GM18517 (cell line): ENCODE measurements around the gene CDC16.

ENCODE experiments used
- ATAC-seq: cut with Tn5 transposase; IDR thresholded peaks from one replicate; pipeline ENCODE4 v1.9.1; 2021; ENCODE audit warnings: mild to moderate bottlenecking, moderate library complexity; ENCODE audit not compliant: unreplicated experiment

Gene CDC16

GRCh38 chr13:114296448-114296847, 61.8 kb downstream of the CDC16 start:
- ATAC-seq, result no peak

- no peak for ATAC-seq
Observed at GRCh38 chr13:114296902-114297301, 62.2 kb downstream of the CDC16 start.

DNA sequence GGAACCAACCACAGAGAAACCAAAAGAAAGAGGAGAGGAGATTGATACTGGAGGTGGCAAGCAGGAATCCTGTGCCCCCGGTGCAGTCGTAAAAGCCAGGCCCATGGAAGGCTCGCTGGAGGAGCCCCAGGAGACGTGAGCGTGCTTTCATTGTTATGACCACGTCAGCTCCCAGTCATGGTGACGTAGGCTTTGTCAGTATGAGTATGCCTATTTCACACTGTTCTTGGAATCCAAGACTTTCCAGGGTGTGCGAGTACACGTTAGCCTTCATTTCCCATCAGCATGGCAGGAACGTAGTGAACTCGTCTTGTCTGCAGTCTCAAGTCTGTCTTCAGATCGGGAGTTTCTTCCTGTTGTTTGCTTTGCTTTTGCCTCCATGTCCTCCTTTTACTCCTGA, 64.2 kb downstream of the CDC16 start:
- ATAC-seq, result no peak

- ATAC-seq, result no peak
Observed at GRCh38 chr13:114299604-114300305, 65.1 kb downstream of the CDC16 start.

DNA sequence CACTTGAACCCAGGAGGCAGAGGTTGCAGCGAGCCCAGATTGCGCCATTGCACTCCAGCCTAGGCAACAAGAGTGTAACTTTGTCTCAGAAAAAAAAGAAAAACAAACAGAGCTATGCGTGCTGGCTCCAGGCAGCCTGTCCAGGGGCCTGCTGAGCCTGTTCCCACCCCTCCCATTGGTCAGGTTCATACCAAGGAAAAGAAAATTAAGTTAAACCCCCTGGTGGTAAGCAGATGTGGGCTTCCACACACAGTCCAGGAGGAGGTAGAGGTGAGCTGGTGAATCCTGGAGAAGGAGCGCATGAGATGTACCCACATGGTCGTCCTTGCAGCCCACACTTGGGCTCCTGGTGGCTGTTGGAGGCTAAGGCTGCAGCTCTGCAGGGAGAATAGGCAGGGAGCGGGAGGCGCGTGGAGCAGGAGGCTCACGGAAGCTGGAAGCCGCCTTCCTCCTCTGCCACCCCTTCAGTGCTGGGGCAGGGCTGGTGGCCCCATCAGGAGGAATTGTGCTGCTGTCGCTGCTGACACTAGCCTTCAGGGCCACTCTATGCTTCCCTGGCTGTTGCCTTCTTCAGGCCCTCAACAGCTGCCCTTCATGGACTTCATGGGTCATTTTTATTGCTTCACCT, 69.1 kb downstream of the CDC16 start:
- no peak for ATAC-seq

DNA sequence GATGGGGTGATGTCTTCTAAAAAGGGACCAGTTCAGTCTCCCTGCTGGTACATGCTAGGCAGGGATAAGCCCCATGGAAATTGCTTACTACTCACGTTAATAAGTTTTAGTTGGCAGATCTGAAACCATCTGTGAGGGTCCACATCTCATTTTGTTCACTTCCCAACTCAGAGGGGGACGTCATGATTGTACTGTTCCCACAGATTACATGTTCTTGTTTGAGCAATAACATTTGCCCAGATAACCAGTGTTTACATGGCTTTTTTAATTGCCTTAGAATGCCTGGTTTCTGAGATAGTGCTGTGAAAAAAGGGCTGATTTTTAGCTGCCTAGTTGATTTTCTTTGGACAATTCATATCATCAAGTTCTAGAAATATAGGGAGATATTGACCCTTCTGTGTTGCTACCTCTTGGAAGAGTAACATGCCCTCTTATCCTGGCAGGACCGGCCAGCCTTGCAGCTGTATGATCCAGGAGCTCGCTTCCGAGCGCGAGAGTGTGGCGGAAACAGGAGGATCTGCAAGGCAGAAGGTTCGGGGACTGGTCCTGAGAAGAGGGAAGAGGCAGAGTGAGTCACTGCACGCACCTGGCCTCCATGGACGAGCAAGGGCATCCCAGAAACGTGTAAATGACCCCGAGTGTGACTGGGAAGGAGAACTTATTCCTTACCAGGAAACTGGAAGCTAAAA, 69.8 kb downstream of the CDC16 start:
- ATAC-seq, result no peak

DNA sequence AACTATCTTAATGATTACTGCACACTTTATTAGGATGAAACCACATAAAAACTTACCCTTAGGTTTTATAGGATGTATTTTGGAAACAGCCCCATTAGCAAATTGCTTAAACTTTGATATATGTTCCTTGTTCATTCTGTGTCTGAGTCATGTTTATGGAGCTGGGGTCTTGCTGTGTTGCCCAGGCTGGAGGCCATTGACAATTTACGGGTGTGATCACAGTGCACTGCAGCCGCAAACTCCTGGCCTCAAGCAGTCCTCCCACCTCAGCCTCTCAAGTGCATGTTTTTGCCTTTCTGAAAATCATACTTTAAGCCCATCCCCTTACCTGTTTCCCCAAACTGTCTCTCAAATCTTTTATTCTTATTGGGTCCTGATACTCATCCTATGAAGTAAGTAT, 74.4 kb downstream of the CDC16 start:
- no peak for ATAC-seq

GRCh38 chr13:114309806-114310410, 75.2 kb downstream of the CDC16 start:
- ATAC-seq, result no peak

DNA sequence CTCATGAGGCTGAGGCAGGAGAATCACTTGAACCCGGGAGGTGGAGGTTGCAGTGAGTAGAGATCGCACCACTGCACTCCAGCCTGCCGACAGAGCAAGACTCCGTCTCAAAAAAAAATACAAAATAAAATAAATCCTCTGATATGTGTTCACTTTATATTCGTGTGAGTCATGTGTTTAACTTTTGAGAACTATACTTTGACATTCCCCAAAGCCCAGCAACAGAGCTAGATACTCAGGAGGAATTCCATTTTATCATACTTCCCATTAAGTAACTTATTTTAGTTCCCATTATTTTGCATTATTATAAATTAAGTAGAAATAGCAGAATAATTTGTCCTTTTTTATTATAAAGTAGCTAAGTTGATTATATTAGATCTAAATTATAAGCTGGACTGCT, 76.3 kb downstream of the CDC16 start:
- ATAC-seq, result no peak

DNA sequence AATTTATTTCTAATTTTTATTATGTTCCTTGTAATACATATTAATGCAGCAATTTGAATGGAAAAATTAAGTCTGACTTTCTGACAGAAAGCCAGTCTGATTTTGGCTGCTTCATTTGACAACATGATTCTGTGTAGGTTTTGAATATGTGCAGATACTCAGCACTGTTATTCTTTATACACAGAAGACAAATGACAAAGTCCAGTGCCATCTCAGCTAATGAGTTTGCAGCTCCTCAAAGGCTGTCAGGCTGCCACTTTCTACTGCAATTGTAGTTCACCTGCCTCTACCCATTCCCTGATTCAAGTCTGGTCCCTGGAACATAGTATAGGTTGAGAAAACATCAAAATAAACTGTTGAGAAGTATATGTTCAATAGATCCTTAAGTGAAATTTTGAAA, 76.7 kb downstream of the CDC16 start:
- ATAC-seq, result no peak

GRCh38 chr13:114311908-114312307, 77.2 kb downstream of the CDC16 start:
- ATAC-seq, result no peak

GRCh38 chr13:114313061-114313860, 78.6 kb downstream of the CDC16 start:
- peak; percentile 27 for ATAC-seq

DNA sequence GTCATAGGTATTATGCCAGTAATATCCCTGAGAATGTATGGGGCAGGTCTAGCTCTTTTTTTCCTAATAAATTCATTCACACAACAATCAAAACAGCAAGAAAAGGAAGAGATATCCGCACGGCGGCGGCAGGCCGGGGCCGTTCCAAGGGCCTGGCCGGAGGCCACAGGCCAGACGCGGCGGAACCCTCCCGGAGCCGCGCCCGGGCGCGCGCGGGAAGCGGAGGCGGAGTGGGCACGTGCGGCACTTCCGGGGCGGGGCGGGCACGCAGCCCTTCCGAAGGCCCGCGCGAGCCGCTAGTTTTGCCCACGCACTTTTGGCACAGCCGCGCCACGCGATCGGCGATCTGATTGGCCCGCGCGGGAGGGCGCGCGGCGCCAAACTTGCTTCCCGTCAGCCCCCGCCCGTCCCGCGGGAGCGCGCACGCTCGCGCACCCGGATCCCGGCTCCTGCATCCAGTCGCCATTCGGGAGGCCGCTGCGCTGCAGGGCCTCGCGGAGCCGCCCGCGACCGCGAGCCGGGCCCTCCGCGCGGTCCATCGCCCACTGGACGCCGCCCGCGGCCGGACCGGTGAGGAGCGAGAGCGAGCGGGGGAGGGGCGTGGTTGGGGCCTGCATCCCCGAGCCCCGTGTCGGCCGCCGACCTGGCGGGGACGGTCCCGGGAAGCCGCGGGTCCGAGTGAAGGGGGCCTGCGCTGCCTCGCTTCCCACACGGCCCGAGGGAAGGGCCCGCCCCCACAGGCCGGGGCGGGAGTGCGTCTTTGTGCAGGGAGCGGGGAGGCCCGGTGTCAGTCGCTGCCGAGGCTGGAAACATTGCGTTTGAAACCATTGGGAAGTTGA, 79.6 kb downstream of the CDC16 start, which contains the start of gene CHAMP1:
TSS of gene CHAMP1 (plus strand) at position 430 of the 839 bp plus-strand sequence. CDS start 9,340 bp downstream, outside the sequence.
- peak; percentile 84 for ATAC-seq

GRCh38 chr13:114315074-114315785, 80.5 kb downstream of the CDC16 start:
- no peak for ATAC-seq

DNA sequence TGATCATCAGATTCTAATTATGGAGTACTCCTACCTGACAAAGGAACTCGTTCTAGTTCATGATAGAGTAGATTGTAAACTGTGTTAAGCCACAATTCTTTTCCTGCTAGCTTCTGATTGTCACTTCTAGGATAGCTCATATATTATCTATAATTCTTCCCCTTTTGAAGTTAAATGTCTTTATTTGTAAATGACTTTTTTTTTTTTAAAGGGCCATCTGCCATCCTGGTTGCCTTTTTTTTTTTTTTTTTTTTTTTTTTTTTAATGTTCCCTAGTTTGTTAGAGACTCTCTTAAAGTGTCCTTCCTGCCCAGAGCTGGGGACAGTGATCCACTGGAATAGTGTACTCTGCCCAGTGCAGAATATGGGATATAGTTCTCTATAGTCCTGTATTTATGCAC, 83.9 kb downstream of the CDC16 start:
- ATAC-seq, result no peak

DNA sequence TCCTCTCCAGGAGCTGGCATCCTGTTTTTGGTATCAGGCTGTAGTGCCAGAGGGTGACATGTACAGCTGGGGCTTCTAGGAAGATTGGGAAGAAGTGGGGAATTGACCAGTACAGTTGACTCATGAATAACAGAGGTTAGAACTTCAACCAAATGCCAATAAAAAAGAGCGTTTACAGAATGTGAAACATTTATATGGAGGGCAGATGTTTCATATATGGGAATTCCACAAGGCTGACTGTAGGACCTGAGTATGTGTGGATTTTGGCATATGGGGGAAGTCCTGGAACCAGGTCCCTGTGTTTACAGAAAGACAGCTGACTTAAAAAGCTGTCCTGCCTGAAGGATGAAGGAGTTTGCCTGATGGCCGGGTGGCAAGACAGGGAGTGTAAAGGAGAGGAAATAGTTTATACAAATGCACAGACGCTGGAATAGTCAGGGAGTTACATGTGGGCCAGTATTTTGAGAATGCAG, 84.8 kb downstream of the CDC16 start:
- ATAC-seq, result no peak

- no peak for ATAC-seq
Observed at GRCh38 chr13:114320065-114320464, 85.4 kb downstream of the CDC16 start.

GRCh38 chr13:114321256-114321655, 86.6 kb downstream of the CDC16 start:
- ATAC-seq, result no peak
